Measurements from ENCODE around the gene LASP1. TPM values are rescaled to one million over a fixed set of nuclear protein-coding genes. Genes with fewer than 3 reads are reported as not detected.

Gene LASP1
- total and polyA plus RNA-seq, 2 experiments from 2014 or later, result 48.7 to 173 TPM

- H3K9me2 ChIP-seq (ENCODE audit: insufficient read depth), result no peaks in the 10 kb centered on the region
Measured at GRCh38 chr17:38851434-38851833, 18.4 kb upstream of the LASP1 start.

More at GRCh38 chr17:38851434-38851833, 18.4 kb upstream of the LASP1 start:
- ATAC-seq (no peak), DNase-seq (ENCODE audit: low spot score) (no peak)
- H3K36me3 ChIP-seq (ENCODE audit: insufficient read depth), result peaks cover 59% of the 10 kb centered on the region
- Mint-ChIP-seq H3K27me3 (ENCODE audit: insufficient read depth, low read depth, poor library complexity) (peaks cover 14% of the 10 kb centered on the region), H3K36me3 (ENCODE audit: low read depth) (peaks cover 71% of the 10 kb centered on the region), H3K9me3 (peaks cover 5% of the 10 kb centered on the region; the same call in 1 of the 3 replicates), H3K4me1 (peaks cover 18% of the 10 kb centered on the region; the same call in 2 of the 3 replicates), H3K4me3 (peak overlapping the region; percentile 100), H3K27ac (peak overlapping the region; percentile 33; the same call in 1 of the 2 replicates)
- peak overlapping the region; percentile 100 for H3K4me3 ChIP-seq
- no peaks in the 10 kb centered on the region for H3K27me3 ChIP-seq (ENCODE audit: insufficient read depth)
- H3K4me1 ChIP-seq (ENCODE audit: insufficient read depth), result peaks cover 23% of the 10 kb centered on the region
- H3K79me2 ChIP-seq (replicated peaks; ENCODE audit: insufficient read depth), result peaks cover 46% of the 10 kb centered on the region
- H4K20me1 ChIP-seq (replicated peaks; ENCODE audit: insufficient read depth), result peaks cover 50% of the 10 kb centered on the region
- peak overlapping the region; percentile 88; the same call in 1 of the 2 replicates for H3K27ac ChIP-seq (ENCODE audit: low read depth)
- H3F3A ChIP-seq (replicated peaks; ENCODE audit: low read depth), result peaks cover 69% of the 10 kb centered on the region
- peak overlapping the region; percentile 100 for H3K4me2 ChIP-seq
- TF ChIP-seq POLR2AphosphoS5 (IDR thresholded peaks at IDR 0.05; ENCODE audit: low read depth) (no peak), CREB1 (CRISPR knock-in tag; IDR thresholded peaks at IDR 0.05; ENCODE audit: low read depth) (no peak), JUNB (IDR thresholded peaks at IDR 0.05; ENCODE audit: unreplicated experiment) (no peak), ZNF114 (CRISPR knock-in tag; IDR thresholded peaks at IDR 0.05) (no peak), REST (IDR thresholded peaks at IDR 0.05; ENCODE audit: unreplicated experiment) (no peak), ZNF331 (CRISPR knock-in tag; IDR thresholded peaks at IDR 0.05; ENCODE audit: low read depth) (no peak), ETS1 (IDR thresholded peaks at IDR 0.05) (no peak), ZNF462 (CRISPR knock-in tag; IDR thresholded peaks at IDR 0.05) (no peak), EZH2 (IDR thresholded peaks at IDR 0.05; ENCODE audit: low read depth, unreplicated experiment) (no peak), EZH2phosphoT487 (IDR thresholded peaks at IDR 0.05; ENCODE audit: unreplicated experiment) (no peak), STAT1 (IDR thresholded peaks at IDR 0.05; ENCODE audit: unreplicated experiment) (no peak), NANOG (IDR thresholded peaks at IDR 0.05; ENCODE audit: borderline replicate concordance) (no peak), CTCF (conservative IDR thresholded peaks at IDR 0.05; ENCODE audit: low read depth in 2 of 2) (no peak)
- H2AFZ ChIP-seq, result no peak overlapping the region

All from GM23338 (cell line).